LNCAP (cell line): Measurements from ENCODE around the gene BRD9.

Source experiments
- TF ChIP-seq, protein P1 (sequence below): fragments of 450-650 bp; IDR thresholded peaks from 2 replicates; pipeline ENCODE4 v1.5.1; 2017; ENCODE audit warnings: mild to moderate bottlenecking

Gene BRD9

DNA sequence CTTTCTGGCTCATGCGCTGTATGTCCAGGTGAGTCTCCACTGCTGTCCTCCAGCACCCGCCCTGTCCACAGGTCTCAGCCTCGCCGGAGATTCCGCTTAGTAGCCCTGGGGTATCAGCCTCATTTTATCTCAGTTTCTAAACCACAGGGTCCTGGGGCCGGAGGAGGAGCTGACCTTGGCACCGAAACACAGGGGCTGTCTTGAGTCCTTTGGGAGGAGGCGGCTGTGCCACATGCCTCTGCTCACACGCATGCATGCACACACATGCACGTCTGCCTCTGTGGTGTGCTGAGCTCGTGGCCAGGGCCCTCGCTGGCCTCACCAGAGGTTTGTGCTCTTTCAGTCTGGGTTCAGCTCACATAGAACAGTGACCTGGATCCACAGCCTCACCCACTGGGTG lies 23.3 kb upstream of the BRD9 start:
- TF ChIP-seq, protein P1, sequence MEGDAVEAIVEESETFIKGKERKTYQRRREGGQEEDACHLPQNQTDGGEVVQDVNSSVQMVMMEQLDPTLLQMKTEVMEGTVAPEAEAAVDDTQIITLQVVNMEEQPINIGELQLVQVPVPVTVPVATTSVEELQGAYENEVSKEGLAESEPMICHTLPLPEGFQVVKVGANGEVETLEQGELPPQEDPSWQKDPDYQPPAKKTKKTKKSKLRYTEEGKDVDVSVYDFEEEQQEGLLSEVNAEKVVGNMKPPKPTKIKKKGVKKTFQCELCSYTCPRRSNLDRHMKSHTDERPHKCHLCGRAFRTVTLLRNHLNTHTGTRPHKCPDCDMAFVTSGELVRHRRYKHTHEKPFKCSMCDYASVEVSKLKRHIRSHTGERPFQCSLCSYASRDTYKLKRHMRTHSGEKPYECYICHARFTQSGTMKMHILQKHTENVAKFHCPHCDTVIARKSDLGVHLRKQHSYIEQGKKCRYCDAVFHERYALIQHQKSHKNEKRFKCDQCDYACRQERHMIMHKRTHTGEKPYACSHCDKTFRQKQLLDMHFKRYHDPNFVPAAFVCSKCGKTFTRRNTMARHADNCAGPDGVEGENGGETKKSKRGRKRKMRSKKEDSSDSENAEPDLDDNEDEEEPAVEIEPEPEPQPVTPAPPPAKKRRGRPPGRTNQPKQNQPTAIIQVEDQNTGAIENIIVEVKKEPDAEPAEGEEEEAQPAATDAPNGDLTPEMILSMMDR: no peak

DNA sequence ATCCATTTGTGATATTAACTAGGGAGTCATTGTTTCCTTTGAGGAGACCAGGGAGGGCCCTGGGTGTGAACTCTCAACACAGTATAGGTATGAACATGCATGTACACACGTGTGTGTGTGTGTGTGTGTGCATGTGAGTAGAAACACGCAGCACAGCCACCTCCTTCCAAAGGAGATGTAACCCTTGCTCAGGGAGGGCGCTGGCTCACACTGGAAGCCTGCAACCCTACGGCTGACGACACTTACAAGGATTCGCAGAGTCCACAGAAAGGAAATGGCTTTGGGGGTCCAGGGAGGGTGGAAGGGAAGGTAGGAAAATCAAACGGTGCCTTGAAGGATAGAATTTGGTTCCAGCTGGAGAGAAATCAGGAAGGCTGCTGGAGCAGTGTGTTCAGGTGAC lies 22.0 kb upstream of the BRD9 start:
- TF ChIP-seq, protein P1: no peak

DNA sequence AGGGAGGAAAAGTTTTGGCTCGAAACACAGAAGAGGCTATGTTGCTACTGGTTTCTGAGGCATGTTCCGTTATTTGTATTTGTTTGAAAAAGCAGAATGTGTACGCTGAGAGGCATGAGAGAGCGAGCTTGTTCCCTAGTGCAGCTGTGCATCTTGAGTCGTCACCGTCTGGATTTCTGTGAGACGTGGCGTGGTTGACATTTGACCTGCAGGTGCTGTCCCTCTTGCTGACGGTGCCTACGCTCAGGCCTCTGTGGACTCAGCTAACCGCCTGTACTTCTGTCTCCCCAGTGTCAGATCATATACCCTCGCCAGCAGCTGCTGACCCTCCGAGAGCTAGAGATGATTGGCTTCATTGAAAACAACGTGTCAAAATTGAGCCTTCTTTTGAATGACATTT lies 21.6 kb upstream of the BRD9 start:
- TF ChIP-seq, protein P1: no peak

DNA sequence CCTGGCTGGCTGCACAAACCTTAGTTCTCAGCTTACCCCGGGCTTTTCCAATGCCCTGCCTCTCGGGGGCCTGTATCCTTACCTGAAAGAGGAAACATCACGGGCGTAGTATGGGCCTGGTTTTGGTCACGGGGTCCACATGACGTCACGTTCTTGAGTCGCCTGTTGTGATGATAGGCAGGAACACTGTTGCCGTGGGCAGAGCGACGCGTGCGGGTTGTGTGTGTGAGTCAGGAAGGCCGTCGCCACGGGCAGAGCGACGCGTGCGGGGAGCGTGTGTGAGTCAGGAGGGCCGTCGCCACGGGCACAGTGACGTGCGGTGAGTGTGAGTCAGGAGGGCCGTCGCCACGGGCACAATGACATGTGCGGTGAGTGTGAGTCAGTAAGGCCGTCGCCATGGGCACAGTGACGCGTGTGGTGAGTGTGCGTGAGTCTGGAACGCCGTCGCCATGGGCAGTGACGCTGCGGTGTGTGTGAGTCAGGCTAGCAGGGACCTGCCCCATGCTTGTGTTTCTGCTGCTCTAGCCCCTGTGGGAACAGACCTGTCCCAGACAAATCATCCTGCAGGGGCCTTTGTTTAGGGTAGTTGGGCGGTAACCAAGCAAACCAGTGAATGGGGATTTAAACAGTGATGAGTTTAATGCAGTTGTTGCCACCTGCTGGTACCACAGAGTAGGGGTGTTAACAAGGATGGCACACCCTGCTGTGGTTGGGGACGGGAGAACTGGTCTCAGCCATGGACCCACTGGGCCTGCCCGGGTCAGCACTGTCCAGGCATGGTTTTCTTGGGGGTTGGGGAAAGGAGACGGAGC lies 19.9 kb upstream of the BRD9 start:
- TF ChIP-seq, protein P1: no peak

DNA sequence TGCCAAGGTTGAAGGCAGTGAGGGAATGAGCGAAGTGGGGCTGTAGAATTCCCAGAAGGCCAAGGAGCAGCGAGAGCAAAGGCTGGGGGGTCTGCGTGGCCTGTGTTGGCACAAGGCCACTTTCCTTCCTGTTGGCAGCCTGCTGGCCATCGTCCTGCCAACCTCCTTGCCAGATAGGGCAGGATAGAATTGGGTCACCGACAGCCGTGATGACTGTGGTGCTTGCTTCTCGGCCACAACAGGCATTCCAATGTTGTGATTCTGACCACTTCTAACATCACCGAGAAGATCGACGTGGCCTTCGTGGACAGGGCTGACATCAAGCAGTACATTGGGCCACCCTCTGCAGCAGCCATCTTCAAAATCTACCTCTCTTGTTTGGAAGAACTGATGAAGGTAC lies 19.0 kb upstream of the BRD9 start:
- TF ChIP-seq, protein P1: no peak

DNA sequence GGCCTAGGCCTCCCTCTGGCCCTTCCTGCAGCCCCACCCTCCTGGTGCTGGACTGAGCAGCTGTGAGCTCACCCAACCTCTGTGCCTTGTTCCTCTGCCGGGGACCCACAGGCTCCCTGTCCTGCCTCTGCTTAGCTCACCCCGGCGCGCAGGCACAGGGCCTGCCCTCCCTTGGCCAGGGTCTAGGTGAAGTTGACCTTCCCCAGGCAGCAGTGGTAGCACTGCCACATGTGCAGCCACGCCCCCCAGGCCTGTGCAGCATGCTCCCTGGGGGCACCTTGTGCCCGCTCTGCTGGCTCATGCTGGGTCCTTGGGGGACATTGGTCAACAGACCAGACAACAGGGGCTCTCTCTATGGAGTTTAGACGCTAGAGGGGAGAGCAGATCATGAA lies 18.2 kb upstream of the BRD9 start:
- TF ChIP-seq, protein P1: no peak

DNA sequence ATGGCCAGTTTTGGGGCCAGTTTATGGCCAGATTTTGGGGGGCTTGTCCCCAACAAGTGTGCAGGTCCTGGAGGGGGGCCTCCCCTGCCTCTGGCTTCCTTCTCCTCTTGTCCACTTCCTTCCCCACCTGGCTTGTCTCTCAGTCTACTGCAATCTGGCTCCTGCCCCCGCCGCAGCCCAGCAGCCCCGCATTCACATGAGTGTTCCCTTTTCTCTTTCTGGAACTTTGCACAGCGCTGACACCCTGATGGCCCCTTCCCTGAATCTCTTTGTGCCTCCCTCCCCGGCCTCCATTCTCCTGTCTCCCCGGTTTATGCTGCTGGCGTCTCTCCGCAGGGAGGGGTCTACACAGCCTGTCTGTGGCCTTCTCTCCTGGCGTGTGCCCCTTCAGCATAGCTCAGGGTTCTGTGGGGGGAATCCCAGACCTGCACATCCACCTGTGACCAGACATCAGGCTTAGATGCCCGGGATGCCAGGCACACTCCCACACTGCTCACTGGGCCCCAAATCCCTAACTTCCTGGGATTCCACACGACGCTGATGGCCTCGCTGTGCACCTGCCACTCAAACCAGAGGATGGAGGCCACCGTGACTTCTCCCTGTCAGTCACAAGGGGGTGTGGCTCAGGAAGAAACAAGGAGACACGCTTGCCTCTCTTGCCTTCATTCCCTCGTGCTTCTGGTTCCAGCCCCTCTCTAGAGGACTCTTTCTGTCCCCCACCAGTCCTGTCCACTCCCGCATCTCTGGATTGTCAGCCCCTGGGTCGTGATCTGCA lies 17.6 kb upstream of the BRD9 start:
- TF ChIP-seq, protein P1: no peak
